HEK293 (cell line): ENCODE measurements around the gene SNAP23.

Experiments used
- CTCF ChIA-PET: fragments of 350-600 bp; formaldehyde crosslinking; extraction: SDS; loops from one replicate; lab custom pipeline; 2021; ENCODE audit warnings: antibody characterized with exemption; lab: Yijun Ruan, JAX
- POLR2A ChIA-PET: fragments of 300-600 bp; formaldehyde crosslinking; extraction: SDS; loops from one replicate; lab custom pipeline; 2020; ENCODE audit warnings: antibody characterized with exemption, inconsistent platforms; lab: Yijun Ruan, JAX
- H3K27ac ChIP-seq: fragments of 200-500 bp; sonication (Bioruptor generic); 2 replicates; pipeline ENCODE4 v1.5.1; 2014; ENCODE audit warnings: low read depth, low read length, control low read depth, inconsistent platforms; ENCODE audit errors: extremely low read depth
- H3K36me3 ChIP-seq, 2 experiments: fragments of 200-500 bp in 1 of 2; sonication (Bioruptor generic) in 1 of 2; 1 replicate in 1 of 2; 2 replicates in 1 of 2; pipeline ENCODE4 v1.5.1; 2014 to 2017; ENCODE audit warnings: inconsistent platforms in 2 of 2, low read length in 2 of 2; ENCODE audit not compliant: control insufficient read depth in 2 of 2, insufficient read depth in 1 of 2
- H3K4me1 ChIP-seq: fragments of 200-500 bp; sonication (Bioruptor generic); 2 replicates; pipeline ENCODE4 v1.5.1; 2014; ENCODE audit warnings: mild to moderate bottlenecking, low read length, inconsistent platforms; ENCODE audit not compliant: control insufficient read depth, insufficient read depth
- H3K4me3 ChIP-seq: 2 replicates; pipeline ENCODE4 v1.5.1; 2011; ENCODE audit warnings: low read depth, mild to moderate bottlenecking, control low read depth, low read length, moderate library complexity
- H3K9me3 ChIP-seq: fragments of 200-500 bp; sonication (Bioruptor generic); 2 replicates; pipeline ENCODE4 v1.5.1; 2014; ENCODE audit warnings: low read depth, low read length, inconsistent platforms; ENCODE audit not compliant: control insufficient read depth, insufficient read depth
- AEBP2 ChIP-seq: fragments of 450-650 bp; formaldehyde crosslinking; IDR thresholded peaks from 2 replicates; pipeline ENCODE4 v1.5.1; 2016; ENCODE audit warnings: missing biosample characterization, missing genetic modification characterization, borderline replicate concordance
- ATF2 ChIP-seq: fragments of 450-650 bp; formaldehyde crosslinking; IDR thresholded peaks from 2 replicates; pipeline ENCODE4 v1.5.1; 2016; ENCODE audit warnings: missing biosample characterization, missing genetic modification characterization, low read depth
- EGR2 ChIP-seq: fragments of 450-650 bp; formaldehyde crosslinking; IDR thresholded peaks from 2 replicates; pipeline ENCODE4 v1.5.1; 2016; ENCODE audit warnings: low read depth, missing biosample characterization, missing genetic modification characterization
- HOXA7 ChIP-seq: sonication (generic); formaldehyde crosslinking; IDR thresholded peaks from 2 replicates; pipeline ENCODE4 v1.8.1; 2022; ENCODE audit warnings: missing genetic modification reagents, borderline replicate concordance
- HOXC10 ChIP-seq: sonication (generic); formaldehyde crosslinking; IDR thresholded peaks from 2 replicates; pipeline ENCODE4 v1.8.1; 2023; ENCODE audit warnings: mild to moderate bottlenecking, missing genetic modification reagents
- KLF17 ChIP-seq: fragments of 450-650 bp; formaldehyde crosslinking; IDR thresholded peaks from 2 replicates; pipeline ENCODE4 v1.5.1; 2016; ENCODE audit warnings: missing biosample characterization, missing genetic modification characterization
- SCRT2 ChIP-seq: fragments of 450-650 bp; formaldehyde crosslinking; IDR thresholded peaks from 2 replicates; pipeline ENCODE4 v1.5.1; 2016; ENCODE audit warnings: missing biosample characterization, missing genetic modification characterization
- ZBTB48 ChIP-seq: fragments of 450-650 bp; formaldehyde crosslinking; IDR thresholded peaks from 2 replicates; pipeline ENCODE4 v1.5.1; 2016; ENCODE audit warnings: missing biosample characterization, missing genetic modification characterization
- ZFP69B ChIP-seq: fragments of 450-650 bp; formaldehyde crosslinking; IDR thresholded peaks from 2 replicates; pipeline ENCODE4 v1.5.1; 2016; ENCODE audit warnings: missing biosample characterization, missing genetic modification characterization
- ZNF18 ChIP-seq: fragments of 450-650 bp; formaldehyde crosslinking; IDR thresholded peaks from 2 replicates; pipeline ENCODE4 v1.5.1; 2016; ENCODE audit warnings: missing biosample characterization, missing genetic modification characterization
- ZNF24 ChIP-seq: fragments of 450-650 bp; formaldehyde crosslinking; IDR thresholded peaks from 2 replicates; pipeline ENCODE4 v1.5.1; 2016; ENCODE audit warnings: missing biosample characterization, missing genetic modification characterization
- ZNF362 ChIP-seq: fragments of 450-650 bp; formaldehyde crosslinking; IDR thresholded peaks from 2 replicates; pipeline ENCODE4 v1.5.1; 2016; ENCODE audit warnings: missing biosample characterization, missing genetic modification characterization
- ZNF391 ChIP-seq: fragments of 450-650 bp; formaldehyde crosslinking; IDR thresholded peaks from 2 replicates; pipeline ENCODE4 v1.5.1; 2016; ENCODE audit warnings: low read depth, missing biosample characterization, missing genetic modification characterization, borderline replicate concordance
- ZNF426 ChIP-seq: fragments of 450-650 bp; formaldehyde crosslinking; IDR thresholded peaks from 2 replicates; pipeline ENCODE4 v1.5.1; 2017; ENCODE audit warnings: missing biosample characterization, missing genetic modification characterization, mild to moderate bottlenecking, inconsistent platforms, moderate library complexity
- ZNF530 ChIP-seq: fragments of 450-650 bp; formaldehyde crosslinking; IDR thresholded peaks from 2 replicates; pipeline ENCODE4 v1.5.1; 2016; ENCODE audit warnings: low read depth, missing biosample characterization, missing genetic modification characterization
- ZNF549 ChIP-seq: fragments of 450-650 bp; IDR thresholded peaks from 2 replicates; pipeline ENCODE4 v1.5.1; 2018; ENCODE audit warnings: missing biosample characterization, missing genetic modification characterization, mild to moderate bottlenecking, inconsistent platforms, moderate library complexity
- ZNF580 ChIP-seq: fragments of 450-650 bp; formaldehyde crosslinking; IDR thresholded peaks from 2 replicates; pipeline ENCODE4 v1.5.1; 2016; ENCODE audit warnings: missing biosample characterization, missing genetic modification characterization
- ZNF660 ChIP-seq: fragments of 450-650 bp; IDR thresholded peaks from 2 replicates; pipeline ENCODE4 v1.5.1; 2018; ENCODE audit warnings: missing biosample characterization, mild to moderate bottlenecking, missing genetic modification characterization
- ZNF843 ChIP-seq: fragments of 450-650 bp; formaldehyde crosslinking; IDR thresholded peaks from 2 replicates; pipeline ENCODE4 v1.5.1; 2016; ENCODE audit warnings: missing biosample characterization, missing genetic modification characterization
- ZSCAN18 ChIP-seq: fragments of 450-650 bp; formaldehyde crosslinking; IDR thresholded peaks from 2 replicates; pipeline ENCODE4 v1.5.1; 2016; ENCODE audit warnings: missing biosample characterization, missing genetic modification characterization
- ZSCAN30 ChIP-seq: fragments of 450-650 bp; IDR thresholded peaks from 2 replicates; pipeline ENCODE4 v1.5.1; 2018; ENCODE audit warnings: missing biosample characterization, mild to moderate bottlenecking, missing genetic modification characterization, moderate library complexity

SNAP23 gene

GRCh38 chr15:42447599-42447998 is 47.8 kb upstream of the SNAP23 start:
- H3K9me3 ChIP-seq: no peaks in the 10 kb centered on the region
- POLR2A ChIA-PET: no interaction called here
- H3K4me1 ChIP-seq: no peaks in the 10 kb centered on the region
- H3K27ac ChIP-seq: no peak overlapping the region
- CTCF ChIA-PET: no interaction called here
- TF ChIP-seq ZNF362: no peak
- no peak for TF ChIP-seq ZNF660 (tag by site-specific recombination)
- TF ChIP-seq ZNF391: no peak
- TF ChIP-seq ZNF18 (tag by site-specific recombination): no peak
- TF ChIP-seq HOXC10: no peak
- no peak for TF ChIP-seq ZSCAN30 (tag by site-specific recombination)
- TF ChIP-seq ZNF843 (tag by site-specific recombination): no peak
- TF ChIP-seq EGR2: no peak
- TF ChIP-seq ZFP69B (tag by site-specific recombination): no peak
- peaks cover 4 to 68% of the 10 kb centered on the region in 2 experiments; a peak in 2 of 3 replicates for H3K36me3 ChIP-seq
- H3K4me3 ChIP-seq: no peak overlapping the region

GRCh38 chr15:42448281-42448680 is 47.2 kb upstream of the SNAP23 start:
- Histone ChIP-seq H3K4me1 (no peaks in the 10 kb centered on the region), H3K9me3 (no peaks in the 10 kb centered on the region), H3K36me3 (peaks cover 4 to 68% of the 10 kb centered on the region in 2 experiments; a peak in 2 of 3 replicates), H3K27ac (no peak overlapping the region), H3K4me3 (no peak overlapping the region)
- TF ChIP-seq ZNF426 (tag by site-specific recombination): no peak
- no peak for TF ChIP-seq SCRT2 (tag by site-specific recombination)
- TF ChIP-seq ZBTB48 (tag by site-specific recombination): no peak
- TF ChIP-seq ZNF549 (tag by site-specific recombination): no peak
- no peak for TF ChIP-seq ZNF580 (tag by site-specific recombination)
- ChIA-PET POLR2A (no interaction called here), CTCF (no interaction called here)

GRCh38 chr15:42449770-42450424 is 45.5 kb upstream of the SNAP23 start:
- TF ChIP-seq KLF17 (tag by site-specific recombination) (no peak), ZSCAN18 (tag by site-specific recombination) (no peak), ZNF530 (tag by site-specific recombination) (no peak), ATF2 (no peak), AEBP2 (no peak), ZNF24 (tag by site-specific recombination) (no peak), HOXA7 (CRISPR knock-in tag) (no peak)
- Histone ChIP-seq H3K36me3 (peaks cover 7 to 61% of the 10 kb centered on the region in 2 experiments; a peak in 2 of 3 replicates), H3K9me3 (no peaks in the 10 kb centered on the region), H3K4me3 (no peak overlapping the region), H3K4me1 (no peaks in the 10 kb centered on the region), H3K27ac (no peak overlapping the region)
- CTCF ChIA-PET: no interaction called here
- POLR2A ChIA-PET: no interaction called here
